T-helper 2 cell (primary cell): ENCODE measurements around the gene MAN2A2.

Experiments
- DNase-seq, 5 experiments: peaks; one replicate each; pipeline versions ENCODE4 v3.0.0 to v3.0.0-alpha.2; 2012 to 2022

Gene MAN2A2

DNA sequence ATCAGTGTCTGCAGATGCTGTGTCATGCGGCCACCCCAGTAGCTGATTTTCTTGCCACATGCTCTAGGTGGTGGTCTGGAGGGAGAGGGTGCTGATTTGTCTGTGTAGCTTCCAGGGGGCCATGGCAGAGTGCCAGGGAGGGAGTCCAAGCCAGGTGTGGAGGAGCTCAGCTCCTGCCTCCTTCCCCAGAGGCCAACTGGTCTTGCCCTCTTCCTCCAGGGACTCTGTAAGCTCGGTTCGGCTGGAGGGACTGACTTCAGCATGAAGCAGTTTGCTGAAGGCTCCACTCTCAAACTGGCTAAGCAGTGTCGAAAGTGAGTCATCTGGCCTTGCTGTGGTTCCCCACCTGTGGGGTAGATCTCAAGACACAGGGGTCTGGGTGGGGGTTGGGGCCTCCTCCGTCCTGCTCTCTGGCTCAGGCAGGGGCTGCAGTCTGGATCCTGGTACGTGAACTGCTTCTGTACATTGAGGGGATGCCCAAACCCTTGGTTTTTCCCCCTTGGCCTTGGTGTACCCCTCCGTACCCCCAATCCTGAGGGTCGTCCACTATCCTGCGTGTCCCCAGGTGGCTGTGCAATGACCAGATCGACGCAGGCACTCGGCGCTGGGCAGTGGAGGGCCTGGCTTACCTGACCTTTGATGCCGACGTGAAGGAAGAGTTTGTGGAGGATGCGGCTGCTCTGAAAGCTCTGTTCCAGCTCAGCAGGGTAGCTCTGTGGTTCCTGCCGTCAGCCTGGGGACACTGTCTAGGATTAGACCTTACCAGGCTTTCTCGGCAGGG is 44.7 kb downstream of the MAN2A2 start:
- no peak for DNase-seq

DNA sequence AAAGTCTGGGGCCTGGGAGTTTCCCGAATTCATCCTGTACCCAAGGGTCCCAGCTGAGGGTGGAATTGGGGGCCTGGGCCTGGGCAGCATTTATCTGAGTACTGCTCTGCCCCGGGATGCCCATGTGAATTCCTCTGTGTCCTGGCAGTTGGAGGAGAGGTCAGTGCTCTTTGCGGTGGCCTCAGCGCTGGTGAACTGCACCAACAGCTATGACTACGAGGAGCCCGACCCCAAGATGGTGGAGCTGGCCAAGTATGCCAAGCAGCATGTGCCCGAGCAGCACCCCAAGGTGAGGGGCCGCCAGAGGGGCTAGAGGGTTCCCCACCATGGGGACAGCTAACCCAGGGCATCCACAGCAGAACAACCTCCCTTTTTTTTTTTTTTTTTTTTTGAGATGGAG is 45.4 kb downstream of the MAN2A2 start:
- DNase-seq: no peak

DNA sequence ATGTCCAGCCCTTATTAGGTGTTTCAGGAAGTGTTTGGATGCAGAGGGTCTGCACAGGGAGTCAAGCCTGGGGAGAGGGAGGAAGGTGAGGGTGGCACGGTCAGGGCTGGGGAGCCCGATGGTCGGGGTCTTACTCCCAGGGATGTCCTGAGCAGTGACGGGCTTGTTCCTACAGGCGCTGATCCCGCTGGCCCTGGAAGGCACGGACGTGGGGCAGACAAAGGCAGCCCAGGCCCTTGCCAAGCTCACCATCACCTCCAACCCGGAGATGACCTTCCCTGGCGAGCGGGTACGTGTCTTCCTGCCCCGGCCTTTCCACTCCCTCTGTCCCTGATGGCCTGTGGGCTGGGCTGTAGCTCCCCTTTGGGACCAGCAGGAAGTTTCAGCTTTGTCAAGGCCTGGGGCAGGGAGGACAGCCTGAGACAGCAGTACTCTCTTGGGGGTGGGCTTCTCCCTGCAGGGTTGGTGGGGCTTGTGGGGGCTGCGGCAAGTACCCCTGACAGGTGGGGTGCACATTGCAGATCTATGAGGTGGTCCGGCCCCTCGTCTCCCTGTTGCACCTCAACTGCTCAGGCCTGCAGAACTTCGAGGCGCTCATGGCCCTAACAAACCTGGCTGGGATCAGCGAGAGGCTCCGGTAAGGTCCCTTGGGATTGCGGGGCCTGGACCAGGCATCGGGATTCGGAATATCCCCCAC is 47.0 kb downstream of the MAN2A2 start:
- no peak for DNase-seq

DNA sequence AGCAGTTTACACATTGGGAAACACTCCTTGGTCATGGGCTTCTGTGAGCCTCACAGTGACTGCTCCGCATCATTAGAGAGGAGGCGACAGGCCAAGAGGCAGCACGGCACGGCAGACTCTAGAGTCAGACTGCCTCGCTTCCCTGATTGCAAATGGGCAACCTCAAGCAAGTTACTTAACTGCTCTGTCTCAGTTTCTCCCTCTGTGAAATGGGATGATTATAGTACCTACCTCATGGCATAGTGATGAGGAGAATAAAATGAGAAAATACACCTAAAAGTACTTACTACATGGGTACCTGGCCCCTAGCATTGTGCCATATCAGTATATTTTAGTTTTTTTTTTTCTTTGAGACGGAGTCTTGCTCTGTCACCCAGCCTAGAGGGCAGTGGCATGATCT is 47.6 kb downstream of the MAN2A2 start:
- no peak for DNase-seq

DNA sequence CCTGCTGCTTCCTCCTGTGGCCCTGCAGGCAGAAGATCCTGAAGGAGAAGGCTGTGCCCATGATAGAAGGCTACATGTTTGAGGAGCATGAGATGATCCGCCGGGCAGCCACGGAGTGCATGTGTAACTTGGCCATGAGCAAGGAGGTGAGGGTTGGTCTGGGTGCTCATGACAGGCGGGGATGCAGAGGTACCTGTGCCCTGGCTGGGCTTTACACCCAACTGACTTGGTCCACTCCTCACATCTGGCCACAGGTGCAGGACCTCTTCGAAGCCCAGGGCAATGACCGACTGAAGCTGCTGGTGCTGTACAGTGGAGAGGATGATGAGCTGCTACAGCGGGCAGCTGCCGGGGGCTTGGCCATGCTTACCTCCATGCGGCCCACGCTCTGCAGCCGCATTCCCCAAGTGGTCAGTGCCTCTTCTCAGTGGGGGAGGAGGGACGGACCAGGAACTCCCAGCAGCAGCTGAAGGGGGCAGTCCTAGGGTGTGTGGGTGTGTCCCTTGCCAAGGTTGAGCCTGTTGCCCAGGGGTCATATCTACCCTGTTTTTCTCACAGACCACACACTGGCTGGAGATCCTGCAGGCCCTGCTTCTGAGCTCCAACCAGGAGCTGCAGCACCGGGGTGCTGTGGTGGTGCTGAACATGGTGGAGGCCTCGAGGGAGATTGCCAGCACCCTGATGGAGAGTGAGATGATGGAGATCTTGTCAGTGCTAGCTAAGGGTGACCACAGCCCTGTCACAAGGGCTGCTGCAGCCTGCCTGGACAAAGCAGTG is 50.0 kb downstream of the MAN2A2 start:
- no peak for DNase-seq

DNA sequence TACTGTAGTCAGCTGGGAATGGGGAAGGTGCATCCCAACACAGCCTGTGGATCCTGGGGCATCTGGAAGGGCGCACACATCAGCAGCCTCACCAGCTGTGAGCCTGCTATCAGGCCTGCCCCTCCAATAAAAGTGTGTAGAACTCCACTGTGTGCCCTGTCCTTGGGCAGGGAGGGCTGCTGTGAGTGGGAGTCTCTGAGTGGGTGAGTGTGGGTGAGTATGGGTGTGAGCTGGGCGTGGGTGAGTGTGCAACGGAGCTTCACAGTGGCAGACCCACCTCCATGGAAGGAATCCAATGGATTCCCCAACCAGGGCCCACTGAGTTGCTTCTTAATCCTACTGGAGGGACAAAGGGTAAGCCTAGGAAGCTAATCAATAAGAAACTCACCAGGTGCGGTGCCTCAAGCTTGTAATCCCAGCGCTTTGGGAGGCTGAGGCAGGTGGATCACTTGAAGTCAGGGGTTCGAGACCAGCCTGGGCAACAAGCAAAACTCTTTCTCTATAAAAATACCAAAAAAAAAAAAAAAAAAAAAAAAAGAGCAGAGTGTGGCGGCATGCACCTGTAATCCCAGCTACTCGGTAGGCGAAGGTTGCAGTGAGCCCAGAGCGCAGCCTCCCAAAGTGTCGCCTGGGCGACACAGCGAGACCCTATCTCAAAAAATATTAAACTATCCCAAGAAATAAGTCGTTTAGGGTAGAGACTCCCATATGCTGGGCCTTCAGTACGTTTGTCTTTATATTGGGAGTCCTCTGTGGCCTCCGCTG is 51.0 kb downstream of the MAN2A2 start:
- no peak for DNase-seq

DNA sequence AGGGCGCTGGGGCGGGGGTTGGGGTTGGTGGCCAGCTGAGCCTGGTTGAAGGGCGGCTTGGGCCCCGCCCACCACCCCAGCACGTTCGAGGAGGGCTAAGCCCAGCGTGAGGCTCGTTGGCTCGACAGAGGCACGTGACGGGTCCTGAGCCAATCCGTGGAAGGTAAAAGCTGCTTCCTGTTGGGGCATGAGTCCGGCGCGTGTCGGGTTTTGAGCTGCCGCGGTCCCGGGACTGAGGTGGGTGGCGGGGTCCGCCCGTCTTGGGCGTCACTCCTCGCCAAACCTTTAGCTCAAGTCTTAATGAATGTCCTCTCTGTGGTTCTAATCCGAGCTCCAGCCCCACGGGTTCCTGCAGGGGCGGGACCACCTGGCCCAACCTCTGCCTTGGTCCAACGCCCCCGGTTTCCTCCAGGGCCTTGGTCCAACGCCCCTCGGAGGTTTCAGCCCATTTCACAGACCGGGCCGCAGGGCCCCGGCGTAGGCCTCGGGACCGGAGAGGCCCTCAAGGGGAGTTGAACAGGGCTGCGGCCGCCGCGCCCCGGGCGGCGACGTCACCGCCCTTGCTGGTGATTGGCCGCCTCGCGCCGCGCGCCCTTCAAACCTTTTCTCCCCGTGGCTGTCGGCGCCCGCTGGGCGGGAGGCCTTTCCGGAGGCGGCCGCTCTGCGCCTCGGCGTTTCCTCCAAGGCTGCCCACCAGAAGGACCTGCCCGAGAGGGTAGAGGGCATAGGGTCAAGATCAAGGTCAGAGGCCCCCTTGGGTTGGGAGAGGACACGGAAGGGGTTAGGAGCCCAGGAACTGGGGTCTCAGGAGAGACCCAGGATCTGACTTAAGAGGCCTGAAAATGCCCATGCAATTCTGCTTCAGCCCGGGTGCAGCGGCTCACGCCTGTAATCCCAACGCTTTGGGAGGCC is 51.9 kb downstream of the MAN2A2 start, which contains the start of gene RCCD1:
RCCD1 (plus strand) TSS at position 173 of the 912 bp plus-strand sequence. CDS start 1,851 bp downstream, outside the sequence.
- peak; percentile 69 to 96 (median 82) for DNase-seq

DNA sequence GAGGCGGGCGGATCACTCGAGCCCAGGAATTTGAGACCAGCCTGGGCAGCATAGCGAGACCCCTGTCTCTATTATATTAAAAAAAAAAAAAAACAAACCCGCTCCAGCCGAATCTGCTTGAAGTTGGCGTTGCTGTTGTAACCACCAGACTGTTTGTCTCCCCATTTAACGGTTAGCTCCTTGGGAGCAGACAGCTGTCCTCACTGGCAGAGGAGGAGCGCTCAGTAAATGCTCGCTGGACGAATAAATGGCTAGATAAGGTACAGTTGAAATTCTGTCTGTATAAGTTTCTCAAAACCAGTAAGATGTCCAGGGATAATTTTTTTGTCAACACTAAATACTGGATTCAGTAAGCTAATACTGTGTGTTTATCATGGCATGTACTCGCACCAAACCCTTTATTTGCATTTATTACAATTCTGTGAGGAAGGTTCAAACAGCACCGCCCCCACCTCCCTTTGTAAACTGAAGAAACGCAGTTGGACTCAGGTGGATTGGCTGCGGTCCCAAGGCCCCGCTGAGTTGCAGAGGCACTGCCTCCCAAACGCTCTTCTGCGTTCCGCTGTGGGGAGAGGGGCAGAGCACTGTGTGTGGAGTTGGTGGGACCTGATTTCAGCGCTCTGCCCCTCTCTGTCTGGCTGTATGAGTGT is 52.6 kb downstream of the MAN2A2 start:
- peak in 1 of 5 experiments; percentile 36 for DNase-seq

DNA sequence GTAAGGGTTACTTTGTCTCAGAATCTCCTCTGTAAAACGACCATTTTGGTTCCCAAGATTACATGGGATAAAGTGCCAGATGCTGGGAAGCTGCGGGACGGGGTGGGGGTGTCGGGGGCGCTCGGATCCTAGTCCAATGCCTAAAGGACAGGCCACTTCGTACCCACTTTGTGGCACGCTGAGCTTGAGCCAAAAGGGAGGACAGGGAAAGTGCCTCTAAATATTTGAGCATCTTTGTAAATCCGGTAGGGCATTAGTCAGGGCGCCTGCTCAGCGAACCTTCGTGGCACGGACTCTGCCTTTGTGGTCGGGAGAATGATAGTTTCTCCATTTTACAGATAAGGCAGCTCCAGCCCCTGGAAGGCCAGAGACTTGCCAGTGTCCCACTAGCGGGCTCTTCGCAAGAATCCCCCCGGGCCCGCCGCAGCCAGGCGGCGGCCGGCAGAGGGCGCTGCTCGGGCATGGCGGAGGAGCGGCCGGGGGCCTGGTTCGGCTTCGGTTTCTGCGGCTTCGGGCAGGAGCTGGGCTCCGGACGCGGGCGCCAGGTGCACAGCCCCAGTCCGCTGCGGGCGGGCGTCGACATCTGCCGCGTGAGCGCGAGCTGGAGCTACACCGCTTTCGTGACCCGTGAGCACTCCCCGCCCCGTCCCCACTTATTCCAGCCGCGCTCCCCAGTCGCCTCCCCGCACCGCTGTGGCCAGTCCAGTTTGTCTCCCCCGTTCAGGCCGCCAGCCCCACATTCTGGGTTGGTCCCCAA is 53.4 kb downstream of the MAN2A2 start:
- peak; percentile 10 to 60 (median 55) for DNase-seq

DNA sequence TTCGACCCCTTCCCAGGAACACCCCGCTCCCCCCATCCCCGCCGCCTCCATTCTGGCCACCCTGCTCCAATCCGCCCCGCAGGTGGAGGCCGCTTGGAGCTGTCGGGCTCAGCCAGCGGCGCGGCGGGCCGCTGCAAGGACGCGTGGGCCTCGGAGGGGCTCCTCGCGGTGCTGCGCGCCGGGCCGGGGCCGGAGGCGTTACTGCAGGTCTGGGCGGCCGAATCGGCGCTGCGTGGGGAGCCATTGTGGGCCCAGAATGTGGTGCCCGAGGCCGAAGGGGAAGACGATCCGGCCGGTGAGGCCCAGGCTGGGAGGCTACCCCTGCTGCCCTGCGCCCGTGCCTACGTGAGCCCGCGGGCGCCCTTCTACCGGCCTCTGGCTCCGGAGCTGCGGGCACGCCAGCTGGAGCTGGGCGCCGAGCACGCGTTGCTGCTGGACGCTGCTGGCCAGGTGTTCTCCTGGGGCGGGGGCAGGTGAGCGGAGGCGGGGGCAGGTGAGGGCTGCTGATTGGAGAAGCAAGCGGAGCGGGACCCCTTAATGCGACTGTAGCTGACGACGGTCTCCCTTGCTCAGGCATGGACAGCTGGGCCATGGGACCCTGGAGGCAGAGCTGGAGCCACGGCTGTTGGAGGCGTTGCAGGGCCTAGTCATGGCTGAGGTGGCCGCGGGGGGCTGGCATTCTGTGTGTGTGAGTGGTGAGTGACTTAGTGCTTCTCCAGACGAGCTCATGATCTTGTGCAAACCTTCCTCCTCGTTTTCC is 54.1 kb downstream of the MAN2A2 start:
- no peak for DNase-seq

DNA sequence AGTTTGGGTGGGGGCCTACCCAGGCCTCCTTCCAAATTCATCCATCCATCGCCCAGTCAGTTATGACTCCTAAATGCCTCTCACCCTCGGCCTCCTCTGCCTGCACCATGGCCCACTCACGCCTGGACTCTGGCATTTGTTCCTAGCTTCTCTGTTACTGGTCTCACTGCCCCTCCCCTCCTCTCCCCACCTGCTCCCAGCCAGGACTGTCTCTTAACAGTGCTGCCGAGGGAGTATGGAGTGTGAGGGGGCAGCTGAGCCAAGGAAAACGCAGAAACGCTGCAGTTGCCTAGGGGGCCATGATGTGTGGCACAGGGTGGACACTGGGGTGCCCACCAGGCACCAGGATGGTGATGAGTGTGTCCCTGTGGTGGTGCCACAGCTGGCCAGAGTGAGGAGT is 54.7 kb downstream of the MAN2A2 start:
- DNase-seq: no peak

DNA sequence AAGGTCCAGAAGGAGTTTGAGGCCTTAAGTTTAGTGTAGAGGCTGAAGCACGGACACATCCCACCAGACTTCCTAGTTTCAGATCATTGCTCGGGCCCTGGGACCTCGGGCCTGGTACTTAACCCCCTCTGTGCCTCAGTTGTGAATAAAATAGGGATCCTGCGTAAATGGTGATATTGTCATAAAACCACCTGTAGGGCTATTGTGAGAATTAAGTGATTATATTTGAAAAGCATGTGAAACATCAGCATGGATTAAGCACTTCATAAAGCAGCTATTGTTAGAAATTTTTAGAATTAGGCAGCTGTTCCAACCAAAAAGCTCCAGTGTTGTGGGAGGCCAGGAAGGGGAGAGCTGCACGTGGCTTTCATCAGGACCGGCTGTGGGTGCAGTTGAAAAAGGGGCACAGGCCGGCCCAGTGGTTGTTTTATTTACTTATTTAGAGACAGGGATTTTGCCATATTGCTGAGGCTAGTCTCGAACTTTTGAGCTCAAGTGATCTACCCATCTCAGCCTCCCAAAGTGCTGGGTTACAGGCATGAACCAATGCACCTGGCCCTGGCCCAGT is 56.0 kb downstream of the MAN2A2 start:
- no peak for DNase-seq

DNA sequence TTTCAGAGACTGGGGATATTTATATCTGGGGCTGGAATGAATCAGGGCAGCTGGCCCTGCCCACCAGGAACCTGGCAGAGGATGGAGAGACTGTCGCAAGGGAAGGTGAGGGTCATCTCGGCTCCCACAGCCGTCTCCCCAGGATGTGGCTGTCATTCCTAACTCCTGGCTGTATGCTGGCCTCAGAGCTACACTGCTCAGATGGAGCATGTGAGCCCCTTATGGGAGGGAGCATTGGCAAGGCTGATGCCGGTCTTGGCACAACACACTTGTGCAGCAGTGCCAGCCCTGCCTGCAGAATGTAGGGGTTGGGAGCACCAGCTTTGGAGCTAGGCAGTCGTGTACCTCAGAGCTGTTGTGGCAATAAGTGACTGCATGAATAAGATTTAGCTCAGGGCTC is 56.8 kb downstream of the MAN2A2 start:
- no peak for DNase-seq

DNA sequence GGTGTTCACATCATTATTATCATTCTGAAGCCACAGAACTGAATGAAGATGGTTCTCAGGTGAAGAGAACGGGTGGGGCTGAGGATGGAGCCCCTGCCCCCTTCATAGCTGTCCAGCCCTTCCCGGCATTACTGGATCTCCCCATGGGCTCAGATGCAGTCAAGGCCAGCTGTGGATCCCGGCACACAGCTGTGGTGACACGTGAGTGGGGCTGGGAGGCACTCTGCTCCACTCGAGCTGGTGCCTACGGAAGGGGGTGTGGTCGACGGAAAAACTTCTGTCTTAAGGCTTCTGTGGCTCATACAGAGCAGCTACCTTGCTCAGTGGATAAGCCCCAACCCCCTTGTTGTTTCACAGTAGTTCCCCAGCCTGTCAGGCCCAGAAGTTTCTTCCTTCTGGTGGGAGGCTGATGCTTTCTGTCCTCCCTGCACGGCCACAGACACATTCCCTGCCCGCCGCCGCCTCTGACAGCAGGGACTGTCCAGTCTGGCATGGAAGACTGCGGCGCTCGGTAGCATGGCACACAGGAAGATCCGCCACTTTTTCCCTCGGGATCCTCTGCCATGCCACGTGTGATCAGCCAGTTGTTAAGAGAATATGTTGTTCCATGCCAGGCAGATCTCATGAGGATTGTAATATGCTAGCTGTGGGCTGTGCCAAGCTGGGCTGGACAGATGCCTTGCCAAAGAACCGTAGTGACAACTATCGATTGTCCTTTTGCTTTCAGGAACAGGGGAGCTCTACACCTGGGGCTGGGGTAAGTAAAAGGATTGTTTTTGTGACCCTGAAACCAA is 57.4 kb downstream of the MAN2A2 start:
- DNase-seq: no peak

DNA sequence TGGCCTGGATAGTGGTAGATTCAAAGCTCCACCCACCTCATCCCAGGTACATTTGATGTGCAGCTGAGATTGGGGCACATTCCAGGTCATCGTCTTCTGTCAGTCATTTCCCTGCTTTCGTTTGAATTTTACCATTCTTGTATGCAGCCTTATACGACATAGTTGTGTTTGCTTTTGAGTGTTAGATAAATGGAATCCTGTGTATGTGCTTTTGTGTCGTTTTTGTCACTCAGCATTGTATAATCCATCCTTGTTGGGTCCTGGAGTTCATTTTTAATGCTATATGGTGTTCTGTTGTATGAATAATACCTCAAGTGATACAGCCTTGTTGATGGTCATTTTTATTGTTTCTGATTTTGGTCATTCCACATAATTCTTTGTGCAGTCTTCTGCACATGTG is 58.9 kb downstream of the MAN2A2 start:
- DNase-seq: no peak

DNA sequence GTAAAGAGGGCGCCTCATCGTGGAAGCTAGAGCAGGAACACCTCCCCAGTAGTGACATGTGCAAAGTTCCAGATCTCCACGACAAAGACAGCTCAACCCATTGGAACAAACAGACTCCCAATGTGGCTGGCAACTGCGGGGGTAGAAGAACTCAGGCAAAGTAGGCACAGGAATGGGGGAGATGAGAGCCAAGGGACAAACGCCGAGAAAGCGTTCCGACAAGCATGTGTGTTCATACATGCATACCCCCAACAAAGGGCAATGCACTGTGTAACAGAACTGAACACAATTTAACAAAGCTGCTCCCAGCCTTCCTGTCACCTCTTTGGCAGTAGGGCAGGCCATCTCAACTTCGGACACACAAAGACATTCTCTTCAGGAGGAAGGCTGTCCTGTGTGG is 63.2 kb downstream of the MAN2A2 start:
- no peak for DNase-seq

DNA sequence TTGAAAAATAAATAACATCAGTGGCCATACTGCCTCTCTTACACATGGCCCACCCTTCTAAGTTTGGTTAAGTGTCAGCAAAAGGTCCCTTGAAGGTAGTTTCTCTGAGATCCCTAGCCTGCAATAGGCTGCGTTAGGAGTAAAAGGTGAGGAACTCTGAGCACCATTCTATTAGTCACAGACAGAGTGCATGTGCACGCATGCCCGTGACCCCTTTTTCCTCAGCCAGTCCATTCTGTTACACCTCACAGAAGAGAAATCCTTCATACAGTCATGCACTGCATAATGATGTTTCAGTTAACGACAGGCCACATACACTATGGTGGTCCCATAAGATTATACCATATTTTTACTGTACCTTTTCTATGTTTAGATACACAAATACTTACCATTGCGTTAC is 64.1 kb downstream of the MAN2A2 start:
- no peak for DNase-seq

DNA sequence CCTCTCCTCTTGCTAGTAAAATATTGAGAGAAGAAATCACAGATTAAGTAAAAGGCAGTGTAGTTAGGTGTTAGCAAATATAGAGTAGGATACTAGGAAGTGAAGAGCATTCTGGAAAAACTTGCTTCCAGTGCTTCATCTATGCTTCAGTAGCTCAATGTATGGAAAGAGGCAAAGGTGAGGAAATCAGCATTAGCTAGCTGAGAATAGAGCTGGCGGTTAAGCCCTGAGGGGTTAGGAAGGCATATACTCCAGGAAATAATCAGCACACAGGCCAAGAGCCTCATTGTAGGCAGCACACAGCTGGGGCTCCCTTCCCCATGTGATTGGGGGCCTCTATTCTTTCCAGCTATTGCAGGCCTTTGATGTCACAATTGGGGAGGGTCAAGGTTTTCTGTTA is 65.3 kb downstream of the MAN2A2 start:
- no peak for DNase-seq
